Measurements from ENCODE around the gene AP2B1. TPM values are rescaled to one million over a fixed set of nuclear protein-coding genes. Genes with fewer than 3 reads are reported as not detected.
A peak's percentile ranks its signal among the peaks of the same experiment; 100 is the strongest.

The AP2B1 gene
- total RNA-seq, 1 donor from 2014 or later: 152 TPM

- DNase-seq (ENCODE audit: low read depth): no peak
- no peak for TF ChIP-seq CTCF (IDR thresholded peaks at IDR 0.05; ENCODE audit: insufficient read depth, low read length, poor library complexity, severe bottlenecking)
- Histone ChIP-seq H3K27me3 (ENCODE audit: control insufficient read depth, insufficient read depth, low read length) (peaks cover 2% of the 10 kb centered on the region), H3K36me3 (ENCODE audit: control insufficient read depth, insufficient read depth, low read length) (no peaks in the 10 kb centered on the region), H3K4me3 (ENCODE audit: low read depth, low read length) (peak overlapping the region; percentile 43)
Measured at GRCh38 chr17:35731917-35732805, 145.0 kb downstream of the AP2B1 start.

GRCh38 chr17:35732806-35733136 lies 145.6 kb downstream of the AP2B1 start:
- Histone ChIP-seq H3K27me3 (ENCODE audit: control insufficient read depth, insufficient read depth, low read length) (peaks cover 2% of the 10 kb centered on the region), H3K4me3 (ENCODE audit: low read depth, low read length) (no peak overlapping the region), H3K36me3 (ENCODE audit: control insufficient read depth, insufficient read depth, low read length) (no peaks in the 10 kb centered on the region)
- TF ChIP-seq CTCF (IDR thresholded peaks at IDR 0.05; ENCODE audit: insufficient read depth, low read length, poor library complexity, severe bottlenecking): no peak
- DNase-seq (ENCODE audit: low read depth): no peak

GRCh38 chr17:35733366-35733765 lies 146.2 kb downstream of the AP2B1 start:
- no peak for TF ChIP-seq CTCF (IDR thresholded peaks at IDR 0.05; ENCODE audit: insufficient read depth, low read length, poor library complexity, severe bottlenecking)
- Histone ChIP-seq H3K4me3 (ENCODE audit: low read depth, low read length) (no peak overlapping the region), H3K36me3 (ENCODE audit: control insufficient read depth, insufficient read depth, low read length) (no peaks in the 10 kb centered on the region), H3K27me3 (ENCODE audit: control insufficient read depth, insufficient read depth, low read length) (peaks cover 3% of the 10 kb centered on the region)
- peak; percentile 10 for DNase-seq (ENCODE audit: low read depth)

- Histone ChIP-seq H3K4me3 (ENCODE audit: low read depth, low read length) (no peak overlapping the region), H3K27me3 (ENCODE audit: control insufficient read depth, insufficient read depth, low read length) (peaks cover 12% of the 10 kb centered on the region)
- DNase-seq (ENCODE audit: low read depth): no peak
Measured at GRCh38 chr17:35734396-35734795, 147.3 kb downstream of the AP2B1 start.

GRCh38 chr17:35735036-35735805 lies 148.1 kb downstream of the AP2B1 start:
- Histone ChIP-seq H3K4me3 (ENCODE audit: low read depth, low read length) (no peak overlapping the region), H3K36me3 (ENCODE audit: control insufficient read depth, insufficient read depth, low read length) (no peaks in the 10 kb centered on the region), H3K27me3 (ENCODE audit: control insufficient read depth, insufficient read depth, low read length) (peaks cover 21% of the 10 kb centered on the region)
- no peak for DNase-seq (ENCODE audit: low read depth)
- TF ChIP-seq CTCF (IDR thresholded peaks at IDR 0.05; ENCODE audit: insufficient read depth, low read length, poor library complexity, severe bottlenecking): no peak

More at GRCh38 chr17:35734396-35734795, 147.3 kb downstream of the AP2B1 start:
- H3K36me3 ChIP-seq (ENCODE audit: control insufficient read depth, insufficient read depth, low read length): no peaks in the 10 kb centered on the region
- no peak for TF ChIP-seq CTCF (IDR thresholded peaks at IDR 0.05; ENCODE audit: insufficient read depth, low read length, poor library complexity, severe bottlenecking)
